NCI-H2107 treated with DMSO at 0.1 percent for 48 hours (cell line): ENCODE measurements around the gene CD302.
"Not testable (repeated sequence)": the region's sequence is repeated elsewhere in the genome, so short reads cannot be mapped to it uniquely, and the experiment has no call there.

ENCODE experiments used
- DNase-seq: peaks from one replicate; lab custom pipeline; 2025; ENCODE audit not compliant: unreplicated experiment; lab: John Stamatoyannopoulos, UW

The CD302 gene

DNA sequence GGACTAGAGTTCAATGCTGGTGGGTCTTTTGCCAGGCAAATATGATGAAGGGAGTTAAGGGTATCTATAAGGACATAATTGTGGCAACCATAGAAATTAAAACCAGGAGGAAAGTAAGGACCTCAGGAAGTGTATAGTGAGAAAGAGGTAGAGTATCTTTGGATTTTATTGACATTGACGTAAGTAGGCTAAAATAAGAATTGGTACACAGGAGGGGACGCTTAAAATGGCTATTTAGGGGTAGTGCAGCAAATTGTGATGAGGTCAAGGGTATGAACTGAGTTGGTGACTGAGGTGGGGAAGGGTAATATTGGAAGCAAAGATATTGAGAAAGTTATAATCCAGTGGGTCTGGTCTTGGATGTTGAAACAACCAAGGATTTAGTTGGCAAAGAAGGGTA lies 43.0 kb downstream of the CD302 start:
- no peak for DNase-seq

DNA sequence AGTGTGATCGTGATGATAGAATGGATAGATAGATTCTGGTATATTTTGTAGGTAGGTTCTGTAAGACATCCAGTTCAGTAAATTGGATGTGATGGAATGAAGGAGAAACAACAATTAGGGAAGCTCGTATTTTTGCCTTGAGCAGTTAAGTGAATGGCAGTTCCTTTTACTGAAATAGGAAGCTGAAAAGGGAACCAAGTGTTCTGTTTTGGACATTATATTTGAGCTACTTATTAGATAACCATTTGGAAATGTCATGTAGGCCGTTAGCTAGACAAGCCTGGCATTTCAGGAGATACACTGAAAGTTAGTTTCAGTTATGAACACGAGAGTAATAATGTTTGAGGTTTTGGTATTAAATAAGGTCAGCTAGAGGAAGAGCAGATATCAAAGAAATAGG lies 44.2 kb downstream of the CD302 start:
- DNase-seq = no peak

DNA sequence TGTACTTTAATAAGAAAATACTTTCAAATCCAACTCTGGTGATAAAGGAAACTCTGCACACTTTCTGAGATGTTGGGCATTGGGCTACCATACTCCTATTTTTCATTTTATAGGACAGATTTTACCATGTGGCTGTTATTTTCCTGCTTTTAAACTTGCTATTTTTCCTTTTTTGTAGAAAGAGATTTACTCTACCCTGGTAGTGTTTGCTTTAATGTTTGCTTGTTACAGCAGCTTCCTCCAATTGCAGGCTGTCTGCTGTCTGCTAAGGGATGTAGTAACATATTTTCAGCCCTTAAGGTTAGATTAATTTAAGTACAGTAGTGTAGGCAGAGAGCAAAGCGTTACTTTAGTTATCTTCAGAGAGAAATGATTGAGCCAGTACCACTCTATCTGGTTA lies 47.1 kb downstream of the CD302 start:
- DNase-seq = no peak

DNA sequence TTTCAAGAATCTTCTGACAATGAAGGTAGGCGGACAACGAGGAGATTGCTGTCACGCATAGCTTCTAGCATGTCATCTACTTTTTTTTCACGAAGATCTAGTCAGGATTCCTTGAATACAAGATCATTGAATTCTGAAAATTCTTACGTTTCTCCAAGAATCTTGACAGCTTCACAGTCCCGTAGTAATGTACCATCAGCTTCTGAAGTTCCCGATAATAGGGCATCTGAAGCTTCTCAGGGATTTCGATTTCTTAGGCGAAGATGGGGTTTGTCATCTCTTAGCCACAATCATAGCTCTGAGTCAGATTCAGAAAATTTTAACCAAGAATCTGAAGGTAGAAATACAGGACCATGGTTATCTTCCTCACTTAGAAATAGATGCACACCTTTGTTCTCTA lies 49.9 kb downstream of the CD302 start:
- DNase-seq = no peak

DNA sequence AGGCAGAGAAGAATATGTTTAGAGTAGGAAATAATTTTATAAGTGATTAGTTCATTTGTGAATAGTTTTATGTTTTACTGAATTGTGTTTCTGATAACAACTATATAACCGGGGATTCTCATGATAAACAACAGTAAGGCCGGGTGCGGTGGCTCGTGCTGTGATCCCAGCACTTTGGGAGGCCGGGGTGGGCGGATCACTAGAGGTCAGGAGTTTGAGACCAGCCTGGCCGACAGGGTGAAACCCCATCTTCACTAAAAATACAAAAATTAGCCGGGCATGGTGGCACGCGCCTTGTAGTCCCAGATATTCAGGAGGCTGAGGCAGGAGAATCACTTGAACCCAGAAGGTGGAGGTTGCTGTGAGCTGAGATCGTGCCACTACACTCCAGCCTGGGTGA lies 52.8 kb downstream of the CD302 start:
- not testable (repeated sequence) for DNase-seq

DNA sequence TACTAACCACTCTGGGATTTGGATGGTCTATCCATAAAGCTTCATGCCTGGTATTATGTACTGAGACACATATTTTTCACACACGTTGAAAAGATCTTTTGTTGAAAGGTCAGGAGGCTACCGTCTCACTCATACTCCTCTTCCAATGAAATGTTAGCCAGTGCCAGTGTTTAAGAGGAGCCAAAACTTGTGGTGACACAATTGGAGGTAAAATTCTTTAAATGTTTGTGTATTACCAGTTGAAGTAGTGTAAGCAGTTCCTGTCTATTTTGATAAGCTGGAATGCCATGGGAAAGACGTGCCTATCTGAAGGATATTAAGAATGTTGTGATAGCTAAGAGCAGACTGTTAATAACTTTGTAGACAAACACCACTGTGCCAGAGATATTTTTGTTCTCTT lies 53.6 kb downstream of the CD302 start:
- no peak for DNase-seq

DNA sequence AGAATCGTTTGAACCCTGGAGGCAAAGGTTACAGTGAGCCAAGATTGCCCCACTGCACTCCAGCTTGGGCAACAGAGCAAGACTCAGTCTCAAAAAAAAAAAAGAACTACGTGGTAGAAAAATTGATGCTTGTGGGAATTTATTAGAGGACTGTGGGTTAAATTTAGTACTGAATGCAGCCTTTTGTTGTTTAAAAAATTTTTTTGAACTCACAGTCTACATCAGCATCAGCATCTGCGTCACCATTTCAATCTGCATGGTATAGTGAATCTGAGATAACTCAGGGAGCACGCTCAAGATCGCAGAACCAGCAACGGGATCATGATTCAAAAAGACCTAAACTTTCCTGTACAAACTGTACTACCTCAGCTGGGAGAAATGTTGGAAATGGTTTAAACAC lies 55.2 kb downstream of the CD302 start:
- DNase-seq = no peak

DNA sequence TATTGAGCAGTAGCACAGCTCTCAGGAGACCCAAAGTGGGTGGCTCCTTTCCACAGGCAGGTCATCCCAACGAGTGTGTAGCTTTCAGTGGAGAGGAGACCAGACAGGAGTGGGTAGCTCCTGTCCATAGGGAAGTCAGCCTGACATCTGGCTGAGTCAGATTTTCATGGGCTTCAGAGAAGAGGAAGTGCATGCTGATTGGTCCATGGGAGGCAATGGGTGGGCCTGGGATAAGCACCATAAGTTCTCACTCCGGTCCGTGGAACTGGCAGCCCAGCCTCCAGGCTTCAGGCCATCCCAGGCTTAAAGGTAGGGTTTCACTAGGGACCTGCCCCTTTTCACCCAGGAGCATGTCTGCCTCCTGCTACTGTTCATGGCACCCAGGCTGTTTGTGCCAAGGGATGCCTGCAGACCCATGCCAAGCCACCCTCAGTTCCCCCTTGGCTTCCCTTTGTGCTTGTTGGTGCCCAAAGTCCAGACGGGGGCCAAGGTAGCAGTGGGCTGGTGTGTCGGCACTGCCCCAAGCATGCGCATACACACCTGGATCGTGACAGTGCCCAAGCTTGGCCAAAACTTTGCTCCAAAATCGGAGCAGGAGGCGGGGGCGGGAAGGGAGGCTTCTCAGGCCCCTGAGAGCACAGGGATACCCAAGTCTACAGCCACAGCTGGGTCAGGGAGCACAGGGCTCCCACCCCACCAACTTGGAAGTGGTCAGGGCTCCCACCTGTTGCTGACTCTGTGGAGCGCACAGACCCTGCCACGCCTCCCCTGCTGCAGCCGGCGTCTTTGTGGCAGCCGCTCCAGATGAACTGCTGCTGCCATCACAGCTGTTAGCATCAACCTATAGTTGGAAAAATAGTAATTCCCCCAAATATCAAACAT lies 59.3 kb downstream of the CD302 start:
- no peak for DNase-seq

DNA sequence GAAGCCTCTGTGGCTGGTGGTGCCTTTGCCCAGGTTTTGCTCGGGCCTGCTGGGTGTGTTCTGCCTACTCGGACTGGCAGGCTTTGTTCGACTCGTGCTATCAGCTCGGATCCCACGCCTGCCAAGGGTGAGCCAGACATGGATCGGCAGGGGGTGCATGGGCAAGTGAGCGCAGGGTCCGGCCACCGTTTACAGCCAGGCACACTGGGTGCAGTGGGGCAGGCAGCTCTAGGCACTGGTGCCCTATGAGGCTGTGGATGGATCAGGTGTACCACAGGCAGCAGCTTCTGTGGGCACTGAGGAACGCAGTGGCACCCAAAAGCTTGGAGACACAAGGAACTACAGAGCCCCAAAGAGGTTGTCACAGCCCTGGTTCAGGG lies 60.1 kb downstream of the CD302 start:
- no peak for DNase-seq

DNA sequence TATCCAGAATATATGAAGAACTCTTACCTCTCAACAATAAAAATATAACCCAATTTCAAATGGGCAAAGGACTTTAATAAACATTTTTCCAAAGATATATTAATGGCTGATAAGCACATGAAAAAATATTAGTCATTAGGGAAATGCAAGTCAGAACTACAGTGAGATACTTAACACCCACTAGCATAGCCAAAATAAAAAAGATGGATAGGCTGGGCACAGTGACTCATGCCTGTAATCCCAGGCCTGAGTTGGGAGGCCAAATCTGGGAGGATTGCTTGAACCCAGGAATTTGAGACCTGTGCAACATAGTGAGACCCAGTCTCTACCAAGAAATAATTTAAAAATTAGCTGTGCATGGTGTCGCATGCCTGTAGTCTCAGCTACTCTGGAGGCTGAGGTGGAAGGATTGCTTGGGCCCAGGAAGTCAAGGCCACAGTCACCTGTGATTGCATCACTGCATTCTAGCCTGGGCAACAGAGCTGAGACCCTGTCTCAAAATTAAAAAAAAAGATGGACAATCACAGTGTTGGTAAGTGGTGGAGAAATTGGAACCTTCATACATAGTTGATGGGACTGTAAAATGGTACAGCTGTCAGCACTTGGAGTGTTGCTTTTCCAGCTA lies 60.6 kb downstream of the CD302 start:
- no peak for DNase-seq

DNA sequence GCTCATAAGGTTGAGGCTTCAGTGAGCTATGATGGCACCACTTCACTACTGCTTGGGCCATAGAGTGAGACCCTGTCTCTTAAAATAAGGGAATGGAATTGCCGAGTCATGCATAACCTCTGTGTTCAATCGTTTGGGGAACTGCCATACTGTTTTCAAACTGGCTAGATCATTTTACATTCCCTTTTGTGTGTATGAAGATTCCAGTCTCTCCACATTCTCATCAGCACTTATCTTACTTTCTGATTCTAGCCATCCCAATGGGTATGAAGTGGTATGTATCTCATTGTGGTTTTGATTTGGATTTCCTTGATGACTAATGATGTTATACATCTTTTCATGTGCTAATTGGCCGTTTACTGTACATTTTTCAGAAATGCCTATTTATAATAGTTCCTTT lies 62.0 kb downstream of the CD302 start:
- no peak for DNase-seq

DNA sequence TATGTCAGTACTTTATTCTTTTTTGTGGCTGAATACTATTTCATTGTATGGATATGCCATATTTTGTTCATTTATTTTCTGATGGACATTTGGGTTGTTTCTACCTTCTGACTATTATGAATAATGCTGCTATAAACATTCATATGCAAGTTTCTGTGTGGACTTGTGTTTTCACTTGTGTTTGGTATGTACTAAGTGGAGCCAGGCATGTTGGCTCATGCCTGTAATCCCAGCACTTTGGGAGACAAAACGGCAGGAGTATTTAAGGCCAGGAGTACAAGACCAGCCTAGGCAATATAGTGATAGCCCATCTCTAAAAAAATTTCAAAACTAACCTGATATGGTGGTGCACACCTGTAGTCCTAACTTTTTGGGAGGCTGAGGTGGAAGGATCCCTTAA lies 62.4 kb downstream of the CD302 start:
- DNase-seq = no peak

DNA sequence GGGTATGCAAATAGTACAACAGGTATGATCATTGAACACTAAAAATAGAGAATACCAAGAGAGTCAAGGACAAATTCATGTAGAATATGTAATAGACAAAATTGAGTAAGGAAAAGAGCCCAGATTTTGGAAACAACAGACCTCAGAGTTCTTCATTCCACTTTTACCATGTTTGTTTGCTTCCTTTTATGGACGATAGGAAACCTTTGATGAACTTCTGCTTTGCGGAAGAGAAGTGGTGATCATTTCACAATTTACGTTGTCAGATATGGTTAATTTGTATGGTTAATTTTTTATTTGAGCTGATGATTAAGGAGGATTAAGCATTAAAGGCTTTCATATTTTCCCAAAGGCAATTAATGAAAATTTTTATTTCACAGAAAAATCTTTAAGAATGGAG lies 69.4 kb downstream of the CD302 start:
- no peak for DNase-seq

DNA sequence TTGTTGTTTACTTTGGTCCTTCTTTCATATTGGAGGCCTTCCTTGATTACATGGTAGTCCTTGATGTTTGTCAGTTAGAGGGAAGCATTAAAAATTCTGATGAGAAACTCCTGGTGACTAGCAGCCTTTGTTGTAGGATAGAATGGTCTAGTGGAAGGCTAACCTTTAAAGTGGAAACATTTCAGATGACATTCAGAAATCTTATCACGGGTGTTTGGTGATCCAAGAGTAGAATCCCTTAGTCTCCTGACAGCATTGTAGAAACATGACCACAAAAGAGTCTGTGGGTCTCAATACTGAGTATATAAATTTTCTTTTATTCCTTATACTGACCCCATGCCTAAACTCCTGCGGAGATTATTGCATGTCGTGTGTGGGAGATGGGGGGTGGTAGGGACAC lies 72.3 kb downstream of the CD302 start:
- no peak for DNase-seq

DNA sequence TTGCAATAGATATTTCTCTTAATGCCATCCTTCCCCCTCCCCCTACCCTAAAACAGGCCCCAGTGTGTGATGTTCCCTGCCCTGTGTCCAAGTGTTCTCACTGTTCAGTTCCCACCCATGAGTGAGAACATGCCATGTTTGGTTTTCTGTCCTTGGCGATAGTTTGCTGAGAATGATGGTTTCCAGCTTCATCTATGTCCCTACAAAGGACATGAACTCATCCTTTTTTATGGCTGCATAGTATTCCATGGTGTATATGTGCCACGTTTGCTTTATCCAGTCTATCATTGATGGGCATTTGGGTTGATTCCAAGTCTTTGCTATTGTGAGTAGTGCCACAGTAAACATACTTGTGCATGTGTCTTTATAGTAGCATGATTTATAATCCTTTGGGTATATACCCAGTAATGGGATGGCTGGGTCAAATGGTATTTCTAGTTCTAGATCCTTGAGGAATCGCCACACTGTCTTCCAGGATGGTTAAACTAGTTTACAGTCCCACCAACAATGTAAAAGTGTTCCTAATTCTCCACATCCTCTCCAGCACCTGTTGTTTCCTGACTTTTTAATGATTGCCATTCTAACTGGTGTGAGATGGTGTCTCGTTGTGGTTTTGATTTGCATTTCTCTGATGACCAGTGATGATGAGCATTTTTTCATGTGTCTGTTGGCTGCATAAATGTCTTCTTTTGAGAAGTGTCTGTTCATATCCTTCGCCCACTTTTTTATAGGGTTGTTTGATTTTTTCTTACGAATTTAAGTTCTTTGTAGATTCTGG lies 73.0 kb downstream of the CD302 start:
- DNase-seq = not testable (repeated sequence)

DNA sequence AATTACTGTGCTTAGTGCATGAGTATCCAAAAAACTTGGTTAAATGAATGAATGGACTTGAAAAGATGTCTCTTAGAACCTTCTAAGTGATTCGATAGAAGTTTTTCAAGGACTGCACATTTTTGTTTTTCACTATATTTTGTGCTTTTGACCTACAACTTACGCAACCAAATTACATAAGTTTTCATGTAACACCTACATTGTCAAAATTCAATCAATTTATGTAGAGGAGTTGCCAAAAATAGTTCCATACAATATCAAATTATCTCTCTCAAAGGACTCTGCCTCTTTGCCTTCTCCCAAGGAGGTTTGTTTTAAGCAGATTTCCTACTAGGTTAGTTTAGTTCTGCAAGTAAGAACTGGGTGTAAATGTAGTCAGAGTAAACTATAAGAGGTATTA lies 75.4 kb downstream of the CD302 start:
- DNase-seq = no peak

DNA sequence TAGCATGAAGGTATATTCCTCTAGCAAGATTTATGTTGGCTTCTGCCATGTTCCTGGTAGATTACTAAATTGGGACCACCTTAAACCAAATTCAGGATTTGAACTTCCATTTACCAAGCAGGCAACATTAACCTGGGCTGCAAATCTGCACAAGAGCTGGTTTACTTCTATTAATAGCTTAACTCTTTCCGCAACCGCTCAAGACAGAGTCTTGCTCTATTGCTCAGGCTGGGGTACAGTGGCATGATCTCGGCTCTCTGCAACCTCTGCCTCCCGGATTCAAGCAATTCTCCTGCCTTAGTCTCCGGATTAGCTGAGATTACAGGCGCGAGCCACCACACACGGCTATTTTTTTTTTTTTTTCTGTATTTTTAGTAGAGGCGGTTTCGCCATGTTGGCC lies 77.3 kb downstream of the CD302 start:
- no peak for DNase-seq
